SK-N-MC (cell line): ENCODE data around the gene TUBA4A.

Source experiments
- EZH2 ChIP-seq: fragments of 200-600 bp; sonication (generic); IDR thresholded peaks from one replicate; pipeline ENCODE4 v1.6.1; 2017; ENCODE audit warnings: antibody characterized with exemption
- FOXP2 ChIP-seq: optimal IDR thresholded peaks from 2 replicates; pipeline ENCODE3; 2011; ENCODE audit warnings: mild to moderate bottlenecking, moderate library complexity; ENCODE audit not compliant: insufficient read depth; ENCODE audit errors: extremely low read length, control extremely low read depth
- POLR2AphosphoS5 ChIP-seq: IDR thresholded peaks from 2 replicates; pipeline ENCODE4 v1.6.1; 2012; ENCODE audit warnings: mild to moderate bottlenecking, low read depth, low read length, borderline replicate concordance

GRCh38 chr2:219213026-219213415, 40.7 kb downstream of the TUBA4A start:
- TF ChIP-seq FOXP2, result no peak
- no peak for TF ChIP-seq EZH2
- TF ChIP-seq POLR2AphosphoS5, result no peak
